ENCODE data around the gene BCL7B. TPM values are rescaled to one million over a fixed set of nuclear protein-coding genes. Genes with fewer than 3 reads are reported as not detected.

The BCL7B gene
- total RNA-seq: 10 to 100 TPM; 46.0 to 57.8 TPM
- 10 to 100 TPM; 27.9 to 37.5 (median 31.8) TPM for polyA plus RNA-seq (ENCODE audit: insufficient read length in 6 of 6)
- long read RNA-seq, donor 1, partial matches to known transcripts: 0 of 7 reads
- long read RNA-seq, donor 1, other reads (novel, unspliced or antisense): 0 of 7 reads
- long read RNA-seq, donor 2, transcript BCL7B-201 (6 exons, 1,975 nt): major isoform, 6 of 20 reads
- long read RNA-seq, donor 2, partial matches to known transcripts: 8 of 20 reads
- long read RNA-seq, donor 2, other reads (novel, unspliced or antisense): 0 of 20 reads
- long read RNA-seq, donor 3, transcript BCL7B-201 (6 exons, 1,975 nt): major isoform, 5 of 7 reads
- long read RNA-seq, donor 3, partial matches to known transcripts: 0 of 7 reads
- long read RNA-seq, donor 3, other reads (novel, unspliced or antisense): 0 of 7 reads
- long read RNA-seq, donor 4, transcript BCL7B-201 (6 exons, 1,975 nt): major isoform, 26 of 41 reads
- long read RNA-seq, donor 4, partial matches to known transcripts: 2 of 41 reads
- long read RNA-seq, donor 4, other reads (novel, unspliced or antisense): 4 of 41 reads
- long read RNA-seq, donor 5, transcript BCL7B-201 (6 exons, 1,975 nt): major isoform, 8 of 15 reads
- long read RNA-seq, donor 5, partial matches to known transcripts: 5 of 15 reads
- long read RNA-seq, donor 5, other reads (novel, unspliced or antisense): 0 of 15 reads
- long read RNA-seq, donor 6, transcript BCL7B-201 (6 exons, 1,975 nt): major isoform, 8 of 16 reads
- long read RNA-seq, donor 6, partial matches to known transcripts: 5 of 16 reads
- long read RNA-seq, donor 6, other reads (novel, unspliced or antisense): 0 of 16 reads
- long read RNA-seq, donor 7, transcript BCL7B-201 (6 exons, 1,975 nt): major isoform, 7 of 9 reads
- long read RNA-seq, donor 7, partial matches to known transcripts: 0 of 9 reads
- long read RNA-seq, donor 7, other reads (novel, unspliced or antisense): 0 of 9 reads
- long read RNA-seq, donor 8, transcript BCL7B-201 (6 exons, 1,975 nt): major isoform, 6 of 13 reads
- long read RNA-seq, donor 8, partial matches to known transcripts: 0 of 13 reads
- long read RNA-seq, donor 8, other reads (novel, unspliced or antisense): 0 of 13 reads
- long read RNA-seq, donor 9: 0 reads
- long read RNA-seq, donor 10, transcript BCL7B-205 (5 exons, 887 nt): minor isoform, 6 of 70 reads
- long read RNA-seq, donor 10, transcript BCL7B-201 (6 exons, 1,975 nt): major isoform, 48 of 70 reads
- long read RNA-seq, donor 10, transcript BCL7B-210 (6 exons, 1,638 nt): minor isoform, 5 of 70 reads
- long read RNA-seq, donor 10, partial matches to known transcripts: 0 of 70 reads
- long read RNA-seq, donor 10, other reads (novel, unspliced or antisense): 6 of 70 reads
- long read RNA-seq, donor 11, transcript BCL7B-201 (6 exons, 1,975 nt): major isoform, 6 of 12 reads
- long read RNA-seq, donor 11, partial matches to known transcripts: 0 of 12 reads
- long read RNA-seq, donor 11, other reads (novel, unspliced or antisense): 0 of 12 reads
- long read RNA-seq, donor 12, partial matches to known transcripts: 0 of 4 reads
- long read RNA-seq, donor 12, other reads (novel, unspliced or antisense): 0 of 4 reads

DNA sequence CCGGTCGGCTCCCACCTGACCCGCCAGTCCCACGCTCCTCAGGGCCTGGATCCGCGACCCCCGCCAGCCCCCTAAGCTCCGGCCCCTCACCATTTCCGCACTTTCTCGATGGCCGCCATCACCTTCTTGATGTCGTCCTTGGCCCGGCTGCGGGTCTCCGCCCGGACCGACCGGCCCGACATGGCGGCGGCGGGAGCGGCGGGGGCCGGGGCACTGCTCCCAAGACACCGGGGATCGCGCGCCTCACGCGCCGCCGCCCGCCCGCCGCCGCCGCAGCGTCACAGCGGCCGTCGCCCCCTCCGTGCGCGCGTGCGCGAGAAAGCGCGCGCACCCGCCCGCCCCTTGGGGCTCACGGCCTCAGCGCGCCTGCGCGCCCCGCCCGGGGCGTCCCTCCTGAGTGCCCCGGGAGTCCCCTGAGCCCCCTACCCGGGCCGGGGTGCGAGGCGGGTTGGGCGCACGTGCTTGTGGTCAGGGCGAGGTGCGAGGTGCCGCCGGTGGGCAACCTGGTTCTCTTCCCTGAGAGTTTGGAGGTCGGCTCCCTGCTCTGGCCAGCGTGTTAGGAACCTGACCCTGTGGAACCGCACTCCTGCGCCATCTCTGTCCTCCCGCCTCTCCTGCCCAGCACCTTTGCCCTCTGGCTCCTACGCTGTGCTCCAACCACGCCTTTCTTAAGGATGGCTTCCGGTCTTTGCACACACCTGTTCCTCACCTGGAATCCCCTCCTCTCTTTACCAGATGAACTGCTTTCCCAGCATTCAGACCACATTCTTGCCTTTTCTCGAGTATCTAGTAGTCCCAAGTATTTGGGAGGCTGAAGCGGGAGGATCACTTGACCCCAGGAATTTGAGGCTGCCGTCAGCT lies at the start of gene BCL7B:
Gene BCL7B (minus strand): TSS at position 294 of the 861 bp plus-strand sequence. CDS start 112 bp downstream, at position 182.
- intact Hi-C loops (cut with DNase I): no loop called here
- peaks cover 14 to 37% of the 10 kb centered on the region in 2 donors for H3K4me1 ChIP-seq
- peak; percentile 64 to 93 (median 76) for DNase-seq
- no peak for TF ChIP-seq CTCF (IDR thresholded peaks at IDR 0.05)
- ATAC-seq: peak; percentile 72
- H3K36me3 ChIP-seq: peaks cover 0 to 19% of the 10 kb centered on the region in 2 donors
- H3K27ac ChIP-seq: peak within 1 kb of the TSS; percentile 97
- no peaks in the 10 kb centered on the region for H3K27me3 ChIP-seq
- peak within 1 kb of the TSS; percentile 55 to 77 for H3K4me3 ChIP-seq
- H3K9me3 ChIP-seq: no peaks in the 10 kb centered on the region

GRCh38 chr7:73605601-73606220 lies 48.2 kb upstream of the BCL7B start:
- Histone ChIP-seq H3K36me3 (no peaks in the 10 kb centered on the region), H3K4me1 (peaks cover 0 to 13% of the 10 kb centered on the region in 2 donors), H3K9me3 (no peaks in the 10 kb centered on the region), H3K4me3 (no peak overlapping the region), H3K27me3 (peaks cover 0 to 65% of the 10 kb centered on the region in 2 donors), H3K27ac (no peak overlapping the region)
- TF ChIP-seq CTCF (IDR thresholded peaks at IDR 0.05): no peak
- DNase-seq (peak in 1 of 4 donors; percentile 76), ATAC-seq (no peak)
- intact Hi-C loops (cut with DNase I): loop anchor here in 1 of 2 donors (5.0 kb wide), 1 partner anchor 122 kb away; no protein-coding TSS in a partner anchor

DNA sequence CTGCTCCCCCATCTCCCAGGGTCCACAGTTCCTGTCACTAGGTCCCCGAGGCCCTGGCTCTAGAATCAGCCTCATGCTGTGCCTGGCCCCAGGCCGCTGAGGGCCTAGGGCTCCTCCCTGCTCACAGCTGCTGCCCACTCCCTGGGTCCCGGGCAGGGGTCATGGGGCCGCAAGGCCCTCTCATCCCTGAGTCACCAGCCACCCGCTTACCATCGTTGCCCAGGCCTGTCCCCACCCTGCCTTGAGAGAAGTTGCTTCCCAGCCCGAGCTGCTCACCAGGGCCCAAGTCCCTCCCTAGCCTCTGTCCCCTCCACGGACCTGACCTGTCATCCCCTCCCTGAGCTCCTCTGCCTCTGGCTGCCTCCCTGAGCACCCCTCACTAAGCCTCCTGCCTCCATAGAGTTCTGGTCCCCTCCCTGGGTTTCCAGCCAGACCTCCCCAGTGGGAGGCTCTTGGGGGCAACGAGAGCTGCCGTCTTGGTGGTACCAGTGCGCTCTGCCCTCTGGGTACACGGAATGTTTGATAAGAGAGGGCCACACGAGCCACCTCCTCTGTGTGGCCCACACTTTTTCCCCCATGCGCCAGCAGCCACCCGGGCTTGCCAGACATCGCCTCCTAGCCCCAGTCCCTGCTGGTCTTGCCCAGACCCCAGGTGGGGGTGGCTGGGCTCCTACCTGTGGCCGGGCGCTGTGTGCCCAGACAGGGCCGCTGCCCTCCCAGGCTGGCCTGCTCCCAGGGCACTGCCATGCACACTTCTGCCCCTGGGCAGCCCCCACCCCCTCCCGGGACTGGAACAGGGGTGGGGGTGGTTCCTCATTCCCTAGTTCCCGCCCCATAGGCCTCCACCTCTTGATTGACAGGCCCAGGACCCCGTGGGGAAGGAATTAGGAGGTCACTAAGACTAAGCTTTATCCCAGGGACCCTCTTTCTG lies 45.5 kb upstream of the BCL7B start:
- ATAC-seq: peak; percentile 19
- intact Hi-C loops (cut with DNase I): no loop called here
- DNase-seq: no peak

More for the DNA sequence above, 45.5 kb upstream of the BCL7B start:
- Histone ChIP-seq H3K27ac (no peak overlapping the region), H3K4me1 (peaks cover 0 to 13% of the 10 kb centered on the region in 2 donors), H3K9me3 (no peaks in the 10 kb centered on the region), H3K27me3 (peaks cover 0 to 65% of the 10 kb centered on the region in 2 donors), H3K4me3 (no peak overlapping the region), H3K36me3 (no peaks in the 10 kb centered on the region)
- TF ChIP-seq CTCF (IDR thresholded peaks at IDR 0.05): no peak

All from left lung (tissue), 14 donors.